Central memory CD8-positive, alpha-beta T cell (primary cell): Measurements from ENCODE around the gene OBP2A.

Experiments used
- ATAC-seq: fragments of 150-1000 bp; cut with Tn5 transposase; replicated peaks from 2 replicates; pipeline ENCODE4 v1.10.0; 2022; ENCODE audit warnings: mild to moderate bottlenecking, moderate FRiP score, moderate number of reproducible peaks; ENCODE audit not compliant: poor library complexity, severe bottlenecking; ENCODE audit errors: extremely low read depth
- DNase-seq, 2 donors: peaks; one replicate each; pipeline ENCODE4 v3.0.0; 2021; ENCODE audit warnings: low spot score in 2 of 2
- H3K27ac Mint-ChIP-seq: one replicate; pipeline ENCODE4 v1.8.0; 2022; ENCODE audit warnings: low read depth, mild to moderate bottlenecking, moderate library complexity, mixed read lengths
- H3K27me3 Mint-ChIP-seq: one replicate; pipeline ENCODE4 v1.8.0; 2022; ENCODE audit warnings: mixed read lengths
- H3K36me3 Mint-ChIP-seq: one replicate; pipeline ENCODE4 v1.8.0; 2022; ENCODE audit warnings: mild to moderate bottlenecking, moderate library complexity, mixed read lengths; ENCODE audit not compliant: insufficient read depth
- H3K4me1 Mint-ChIP-seq: one replicate; pipeline ENCODE4 v1.8.0; 2022; ENCODE audit warnings: mixed read lengths
- H3K4me3 Mint-ChIP-seq: one replicate; pipeline ENCODE4 v1.8.0; 2022; ENCODE audit warnings: mild to moderate bottlenecking, moderate library complexity, mixed read lengths
- H3K9me3 Mint-ChIP-seq: one replicate; pipeline ENCODE4 v1.8.0; 2022; ENCODE audit warnings: mixed read lengths

Gene OBP2A

GRCh38 chr9:135515083-135515951 lies 30.6 kb upstream of the OBP2A start:
- peaks cover 13% of the 10 kb centered on the region for H3K27me3 Mint-ChIP-seq
- no peaks in the 10 kb centered on the region for H3K4me1 Mint-ChIP-seq
- H3K4me3 Mint-ChIP-seq: no peak overlapping the region
- no peaks in the 10 kb centered on the region for H3K9me3 Mint-ChIP-seq
- ATAC-seq (no peak), DNase-seq (no peak)
- H3K27ac Mint-ChIP-seq: no peak overlapping the region
- no peaks in the 10 kb centered on the region for H3K36me3 Mint-ChIP-seq

- Mint-ChIP-seq H3K4me3 (no peak overlapping the region), H3K9me3 (no peaks in the 10 kb centered on the region), H3K36me3 (peaks cover 2% of the 10 kb centered on the region), H3K4me1 (no peaks in the 10 kb centered on the region), H3K27me3 (peaks cover 18% of the 10 kb centered on the region), H3K27ac (no peak overlapping the region)
- ATAC-seq: no peak
- DNase-seq: no peak
Measured at GRCh38 chr9:135516132-135516860, 29.6 kb upstream of the OBP2A start.

- peaks cover 18% of the 10 kb centered on the region for H3K27me3 Mint-ChIP-seq
- peaks cover 2% of the 10 kb centered on the region for H3K36me3 Mint-ChIP-seq
- H3K4me1 Mint-ChIP-seq: no peaks in the 10 kb centered on the region
- H3K27ac Mint-ChIP-seq: no peak overlapping the region
- H3K4me3 Mint-ChIP-seq: no peak overlapping the region
- DNase-seq: no peak
- no peaks in the 10 kb centered on the region for H3K9me3 Mint-ChIP-seq
- no peak for ATAC-seq
Measured at GRCh38 chr9:135517407-135517822, 28.5 kb upstream of the OBP2A start.

- Mint-ChIP-seq H3K27ac (no peak overlapping the region), H3K4me3 (no peak overlapping the region), H3K4me1 (no peaks in the 10 kb centered on the region), H3K27me3 (peaks cover 18% of the 10 kb centered on the region), H3K36me3 (peaks cover 2% of the 10 kb centered on the region), H3K9me3 (no peaks in the 10 kb centered on the region)
- ATAC-seq (no peak), DNase-seq (no peak)
Measured at GRCh38 chr9:135519179-135519971, 26.6 kb upstream of the OBP2A start.

- H3K4me3 Mint-ChIP-seq: no peak within 1 kb of the TSS
- no peaks in the 10 kb centered on the region for H3K4me1 Mint-ChIP-seq
- H3K9me3 Mint-ChIP-seq: no peaks in the 10 kb centered on the region
- peaks cover 2% of the 10 kb centered on the region for H3K36me3 Mint-ChIP-seq
- H3K27me3 Mint-ChIP-seq: peaks cover 18% of the 10 kb centered on the region
- no peak within 1 kb of the TSS for H3K27ac Mint-ChIP-seq
- DNase-seq (no peak), ATAC-seq (no peak)
Measured at GRCh38 chr9:135520916-135521607, 24.9 kb upstream of the OBP2A start, which contains the start of gene LCN1. LCN1 (plus strand) TSS chr9:135521440; CDS start chr9:135521498, 58 bp downstream.

GRCh38 chr9:135521608-135522095 lies 24.3 kb upstream of the OBP2A start:
- H3K4me1 Mint-ChIP-seq: no peaks in the 10 kb centered on the region
- DNase-seq (no peak), ATAC-seq (no peak)
- H3K4me3 Mint-ChIP-seq: no peak overlapping the region
- no peak overlapping the region for H3K27ac Mint-ChIP-seq
- peaks cover 18% of the 10 kb centered on the region for H3K27me3 Mint-ChIP-seq
- H3K9me3 Mint-ChIP-seq: no peaks in the 10 kb centered on the region
- peaks cover 2% of the 10 kb centered on the region for H3K36me3 Mint-ChIP-seq

GRCh38 chr9:135522137-135522877 lies 23.6 kb upstream of the OBP2A start:
- no peaks in the 10 kb centered on the region for H3K4me1 Mint-ChIP-seq
- peaks cover 2% of the 10 kb centered on the region for H3K36me3 Mint-ChIP-seq
- H3K9me3 Mint-ChIP-seq: no peaks in the 10 kb centered on the region
- H3K27ac Mint-ChIP-seq: no peak overlapping the region
- no peak for DNase-seq
- no peak overlapping the region for H3K4me3 Mint-ChIP-seq
- no peak for ATAC-seq
- peaks cover 14% of the 10 kb centered on the region for H3K27me3 Mint-ChIP-seq

- Mint-ChIP-seq H3K4me1 (no peaks in the 10 kb centered on the region), H3K4me3 (no peak overlapping the region), H3K27me3 (peaks cover 8% of the 10 kb centered on the region), H3K36me3 (peaks cover 2% of the 10 kb centered on the region), H3K27ac (no peak overlapping the region), H3K9me3 (no peaks in the 10 kb centered on the region)
- DNase-seq: no peak
- ATAC-seq: no peak
Measured at GRCh38 chr9:135522931-135523330, 23.0 kb upstream of the OBP2A start.

GRCh38 chr9:135523521-135524129 lies 22.3 kb upstream of the OBP2A start:
- ATAC-seq (no peak), DNase-seq (no peak)
- H3K9me3 Mint-ChIP-seq: no peaks in the 10 kb centered on the region
- peaks cover 8% of the 10 kb centered on the region for H3K27me3 Mint-ChIP-seq
- H3K4me3 Mint-ChIP-seq: no peak overlapping the region
- peaks cover 2% of the 10 kb centered on the region for H3K36me3 Mint-ChIP-seq
- H3K4me1 Mint-ChIP-seq: no peaks in the 10 kb centered on the region
- no peak overlapping the region for H3K27ac Mint-ChIP-seq

- Mint-ChIP-seq H3K27ac (no peak overlapping the region), H3K27me3 (peaks cover 8% of the 10 kb centered on the region), H3K36me3 (peaks cover 2% of the 10 kb centered on the region), H3K4me1 (peaks cover 4% of the 10 kb centered on the region), H3K9me3 (no peaks in the 10 kb centered on the region), H3K4me3 (no peak overlapping the region)
- ATAC-seq (no peak), DNase-seq (no peak)
Measured at GRCh38 chr9:135524130-135524861, 21.6 kb upstream of the OBP2A start.
